HepG2 (cell line): ENCODE results near the gene SETD1A. TPM values are rescaled to one million over a fixed set of nuclear protein-coding genes. Genes with fewer than 3 reads are reported as not detected.

Experiments
- ARNT ChIP-seq: fragments of 450-650 bp; IDR thresholded peaks from 2 replicates; pipeline ENCODE4 v1.6.1; 2017
- CEBPB ChIP-seq: IDR thresholded peaks from 2 replicates; pipeline ENCODE4 v1.6.1; 2011; ENCODE audit warnings: low read depth, low read length, improper control_type of control experiment, borderline replicate concordance
- CEBPG ChIP-seq: IDR thresholded peaks from 2 replicates; pipeline ENCODE4 v1.6.1; 2016
- GABPA ChIP-seq, 2 experiments: IDR thresholded peaks; 2 replicates each; pipeline ENCODE4 v1.6.1; 2011 to 2016; ENCODE audit warnings: low read depth in 2 of 2, low read length in 1 of 2, missing biosample characterization in 1 of 2, missing genetic modification characterization in 1 of 2
- MATR3 ChIP-seq: sonication (generic); formaldehyde crosslinking; IDR thresholded peaks from 2 replicates; pipeline ENCODE4 v1.4.0; 2020; ENCODE audit warnings: missing genetic modification reagents
- NCOA5 ChIP-seq: sonication (generic); formaldehyde crosslinking; IDR thresholded peaks from 2 replicates; pipeline ENCODE4 v1.4.0; 2020; ENCODE audit warnings: missing genetic modification reagents
- NR2F6 ChIP-seq, 2 experiments: IDR thresholded peaks; 2 replicates each; pipeline ENCODE4 v1.6.1; 2016; ENCODE audit warnings: antibody characterized with exemption in 1 of 2, mild to moderate bottlenecking in 1 of 2
- PAWR ChIP-seq: sonication (generic); formaldehyde crosslinking; IDR thresholded peaks from 2 replicates; pipeline ENCODE4 v1.4.0; 2020; ENCODE audit warnings: missing genetic modification reagents, mild to moderate bottlenecking, borderline replicate concordance
- RBFOX2 ChIP-seq: fragments of 200-400 bp; formaldehyde crosslinking; IDR thresholded peaks from 2 replicates; pipeline ENCODE4 v1.6.1; 2017; ENCODE audit warnings: low read depth, mild to moderate bottlenecking, low read length
- SP5 ChIP-seq: IDR thresholded peaks from 2 replicates; pipeline ENCODE4 v1.6.1; 2016; ENCODE audit warnings: low read depth, borderline replicate concordance
- SPEN ChIP-seq: sonication (generic); formaldehyde crosslinking; IDR thresholded peaks from 2 replicates; pipeline ENCODE4 v1.5.1; 2020; ENCODE audit warnings: low read depth, mild to moderate bottlenecking, missing genetic modification reagents
- TFE3 ChIP-seq: IDR thresholded peaks from 2 replicates; pipeline ENCODE4 v1.6.1; 2016
- U2AF1 ChIP-seq: fragments of 200-400 bp; formaldehyde crosslinking; optimal IDR thresholded peaks from 2 replicates; pipeline ENCODE3; 2017; ENCODE audit warnings: mild to moderate bottlenecking, low read depth, low read length
- USF2 ChIP-seq, 2 experiments: sonication (generic) in 1 of 2; formaldehyde crosslinking in 1 of 2; IDR thresholded peaks; 2 replicates each; pipeline versions ENCODE4 v1.5.1 to v1.6.1; 2011 to 2020; ENCODE audit warnings: borderline replicate concordance in 1 of 2, low read depth in 1 of 2, low read length in 1 of 2, mild to moderate bottlenecking in 1 of 2, missing genetic modification reagents in 1 of 2, moderate library complexity in 1 of 2
- YY1 ChIP-seq: IDR thresholded peaks from 2 replicates; pipeline ENCODE4 v1.6.1; 2011; ENCODE audit warnings: low read length, low read depth, moderate library complexity, mild to moderate bottlenecking; ENCODE audit not compliant: insufficient read depth, insufficient replicate concordance
- ZBTB43 ChIP-seq: sonication (generic); formaldehyde crosslinking; conservative IDR thresholded peaks from 2 replicates; pipeline ENCODE4 v1.4.0; 2020; ENCODE audit warnings: missing genetic modification reagents
- ZEB1 ChIP-seq: IDR thresholded peaks from 2 replicates; pipeline ENCODE4 v1.6.1; 2012; ENCODE audit warnings: mild to moderate bottlenecking, low read depth, inconsistent platforms; ENCODE audit not compliant: insufficient replicate concordance
- ZNF615 ChIP-seq: sonication (generic); formaldehyde crosslinking; IDR thresholded peaks from 2 replicates; pipeline ENCODE4 v1.5.0; 2020; ENCODE audit warnings: mild to moderate bottlenecking, missing genetic modification reagents, borderline replicate concordance
- ZNF644 ChIP-seq: IDR thresholded peaks from 2 replicates; pipeline ENCODE4 v1.6.1; 2016; ENCODE audit warnings: low read depth
- ZNF792 ChIP-seq: IDR thresholded peaks from 2 replicates; pipeline ENCODE4 v1.6.1; 2016
- ZNF878 ChIP-seq: sonication (generic); formaldehyde crosslinking; IDR thresholded peaks from 2 replicates; pipeline ENCODE4 v1.8.1; 2023; ENCODE audit warnings: mild to moderate bottlenecking, missing genetic modification reagents, moderate library complexity
- ZXDC ChIP-seq: sonication (generic); formaldehyde crosslinking; IDR thresholded peaks from 2 replicates; pipeline ENCODE4 v1.5.0; 2020; ENCODE audit warnings: mild to moderate bottlenecking, missing genetic modification reagents
- polyA plus RNA-seq, 8 experiments: library from polyadenylated mRNA; depleted of rRNA in 3 of 8; stranded (reverse) in 7 of 8; unstranded in 1 of 8; fragments of >200 nt; fragmentation: Illumina TruSeq in 4 of 8; extraction: Trizol in 4 of 8; gene quantifications; 2 replicates each; pipeline versions ENCODE4 v1.2.1 to v1.2.3, GENCODE V29; 2011 to 2016; ENCODE audit warnings: low read depth in 4 of 8, missing spikeins in 1 of 8, mixed read lengths in 1 of 8; ENCODE audit not compliant: insufficient read depth in 1 of 8
- total RNA-seq, 5 experiments: library from RNA; depleted of rRNA; stranded (reverse); fragments of >200 nt; fragmentation: Illumina TruSeq; extraction: Trizol; gene quantifications; 2 replicates each; pipeline ENCODE4 v1.2.3, GENCODE V29; 2016; ENCODE audit warnings: low read depth in 1 of 5

SETD1A gene
- total and polyA plus RNA-seq, 2 of the 13 experiments (the other 11 are each of a cell fraction or from before 2014, with no cell fraction given) = 3.8 to 5.6 TPM

GRCh38 chr16:30948667-30949649 is 8.6 kb upstream of the SETD1A start, which contains the start of gene ORAI3 (continued):
- TF ChIP-seq ZXDC (CRISPR knock-in tag) = no peak
- TF ChIP-seq CEBPB = no peak
- 0 out of 2 replicates have a peak, but pooled peaks have one; percentile 35 for TF ChIP-seq ZBTB43 (CRISPR knock-in tag)
- TF ChIP-seq NCOA5 = no peak
- TF ChIP-seq ZEB1 = peak; percentile 23
- no peak for TF ChIP-seq GABPA (IDR thresholded peaks at IDR 0.05; ENCODE audit: low read depth, low read length)
- TF ChIP-seq GABPA (CRISPR knock-in tag; IDR thresholded peaks at IDR 0.05; ENCODE audit: low read depth) = no peak
- TF ChIP-seq CEBPG (CRISPR knock-in tag) = no peak
- no peak for TF ChIP-seq ZNF644
- TF ChIP-seq USF2 (IDR thresholded peaks at IDR 0.05; ENCODE audit: low read depth, low read length) = no peak
- TF ChIP-seq USF2 (CRISPR knock-in tag; IDR thresholded peaks at IDR 0.05; ENCODE audit: borderline replicate concordance) = no peak
- TF ChIP-seq TFE3 (CRISPR knock-in tag) = peak; percentile 75
- TF ChIP-seq MATR3 (CRISPR knock-in tag) = no peak
- no peak for TF ChIP-seq ZNF615 (CRISPR knock-in tag)
- peak; percentile 32 for TF ChIP-seq YY1
- TF ChIP-seq RBFOX2 = peak; percentile 95
- TF ChIP-seq NR2F6 (IDR thresholded peaks at IDR 0.05) = no peak
- TF ChIP-seq NR2F6 (CRISPR knock-in tag; IDR thresholded peaks at IDR 0.05) = no peak; the same call in 1 of the 2 replicates
- no peak for TF ChIP-seq U2AF1
- TF ChIP-seq ARNT = no peak
- no peak for TF ChIP-seq PAWR
- TF ChIP-seq SPEN (CRISPR knock-in tag) = no peak; the same call in 1 of the 2 replicates
- no peak for TF ChIP-seq ZNF792 (CRISPR knock-in tag)
- TF ChIP-seq SP5 (CRISPR knock-in tag) = no peak
- TF ChIP-seq ZNF878 (CRISPR knock-in tag) = no peak
